ENCODE results near the gene TBC1D16.

GRCh38 chr17:80064696-80065095, 29.0 kb upstream of the TBC1D16 start:
- no peak for TF ChIP-seq KAT7 (CRISPR knock-in tag; IDR thresholded peaks at IDR 0.05; ENCODE audit: borderline replicate concordance)
- no peak for TF ChIP-seq CTCF (IDR thresholded peaks at IDR 0.05)
